CMK (cell line): Measurements from ENCODE around the gene SRGN.
A peak's percentile ranks its signal among the peaks of the same experiment; 100 is the strongest.

Experiments
- DNase-seq: peaks from one replicate; pipeline ENCODE4 v3.0.0-alpha.2; 2010; ENCODE audit warnings: low read depth

SRGN gene

GRCh38 chr10:69090685-69091084, 2.8 kb downstream of the SRGN start:
- DNase-seq: no peak

DNA sequence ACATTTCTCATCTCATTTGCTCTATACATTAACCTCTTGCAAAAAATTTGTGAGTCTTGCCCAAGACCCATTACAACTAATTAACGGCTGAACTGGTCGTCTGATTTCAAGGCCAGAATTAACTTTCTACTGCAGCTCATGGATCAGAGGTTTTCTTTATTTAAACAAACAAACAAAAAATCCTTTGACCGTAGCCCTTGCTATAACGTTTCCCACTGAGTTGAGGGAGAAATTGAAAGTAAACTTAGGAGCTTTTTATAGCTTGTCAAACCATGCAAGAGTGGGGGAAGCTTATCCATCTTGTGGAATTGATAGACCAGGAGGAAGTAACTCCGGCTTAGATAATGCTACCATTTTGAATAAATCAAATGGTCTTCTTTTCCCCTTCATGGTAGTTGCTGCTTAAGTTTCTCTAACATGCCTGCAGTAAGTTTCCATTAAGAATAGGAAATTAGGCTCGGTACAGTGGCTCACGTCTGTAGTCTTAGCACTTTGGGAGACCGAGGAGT, 3.3 kb downstream of the SRGN start:
- DNase-seq: no peak

- peak; percentile 61 for DNase-seq
Observed at GRCh38 chr10:69092959-69093850, 5.3 kb downstream of the SRGN start.

DNA sequence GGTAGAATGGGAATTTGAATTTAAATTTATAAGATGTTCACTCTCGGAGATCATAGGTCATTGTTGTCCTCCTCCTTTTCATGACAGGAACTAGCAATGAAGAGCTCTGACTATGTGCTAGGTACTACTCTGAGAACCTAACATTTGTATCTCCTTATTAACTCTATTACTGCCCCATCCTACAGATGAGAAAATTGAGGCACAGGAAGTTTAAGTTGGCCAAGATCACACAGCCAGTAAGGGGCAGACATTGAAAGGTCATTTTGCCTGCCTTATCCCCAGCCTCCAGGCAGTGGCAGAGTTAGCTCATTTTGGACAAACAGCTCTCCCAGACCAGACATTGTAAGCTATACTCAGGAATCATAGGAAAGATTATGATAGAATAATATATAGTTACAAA, 6.0 kb downstream of the SRGN start:
- peak; percentile 45 for DNase-seq

GRCh38 chr10:69096045-69096444, 8.1 kb downstream of the SRGN start:
- DNase-seq: no peak

DNA sequence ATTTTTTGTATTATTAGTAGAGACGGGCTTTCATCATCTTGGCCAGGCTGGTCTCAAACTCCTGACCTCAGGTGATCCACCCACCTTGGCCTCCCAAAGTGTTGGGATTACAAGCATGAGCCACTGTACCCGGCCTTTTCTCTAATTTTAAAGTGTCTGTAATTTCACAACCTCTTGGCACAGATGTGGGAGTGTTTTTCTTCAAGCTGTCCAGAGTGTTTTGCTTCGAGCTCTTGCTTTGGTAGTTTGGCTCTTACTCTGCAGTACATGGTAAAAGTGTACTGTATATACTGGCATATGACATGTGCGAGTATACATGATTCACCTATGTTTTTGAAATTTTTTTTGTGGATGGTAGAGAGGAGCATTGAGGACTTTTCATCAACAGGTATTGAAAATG, 9.8 kb downstream of the SRGN start:
- no peak for DNase-seq

GRCh38 chr10:69100136-69100872, 12.4 kb downstream of the SRGN start:
- no peak for DNase-seq

- no peak for DNase-seq
Observed at GRCh38 chr10:69101451-69102095, 13.7 kb downstream of the SRGN start.

DNA sequence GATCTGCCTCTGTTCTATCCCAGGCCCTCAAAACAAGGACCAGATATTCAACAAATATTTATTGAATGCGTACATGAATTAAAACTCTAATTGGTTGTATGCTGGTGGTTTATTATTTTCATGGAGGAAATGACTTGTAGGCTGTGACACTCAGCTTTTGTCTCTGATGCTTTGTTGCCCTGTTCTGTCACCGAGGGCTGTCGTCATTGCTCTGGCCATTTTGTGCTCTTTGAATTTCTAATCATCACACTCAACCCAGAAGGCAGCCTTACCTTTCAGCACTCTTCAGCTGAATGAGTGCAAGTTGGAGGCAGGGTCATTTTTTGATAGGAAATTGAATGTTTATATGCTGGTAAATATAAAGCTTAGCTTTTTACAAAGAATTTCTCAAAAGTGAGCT, 14.5 kb downstream of the SRGN start:
- DNase-seq: no peak

DNA sequence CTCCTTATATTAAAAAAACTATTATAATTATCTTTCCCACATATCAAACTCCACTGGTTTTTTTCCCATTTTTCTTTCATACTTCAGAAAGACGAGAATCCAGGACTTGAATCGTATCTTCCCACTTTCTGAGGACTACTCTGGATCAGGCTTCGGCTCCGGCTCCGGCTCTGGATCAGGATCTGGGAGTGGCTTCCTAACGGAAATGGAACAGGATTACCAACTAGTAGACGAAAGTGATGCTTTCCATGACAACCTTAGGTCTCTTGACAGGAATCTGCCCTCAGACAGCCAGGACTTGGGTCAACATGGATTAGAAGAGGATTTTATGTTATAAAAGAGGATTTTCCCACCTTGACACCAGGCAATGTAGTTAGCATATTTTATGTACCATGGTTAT, 15.9 kb downstream of the SRGN start:
- DNase-seq: no peak

DNA sequence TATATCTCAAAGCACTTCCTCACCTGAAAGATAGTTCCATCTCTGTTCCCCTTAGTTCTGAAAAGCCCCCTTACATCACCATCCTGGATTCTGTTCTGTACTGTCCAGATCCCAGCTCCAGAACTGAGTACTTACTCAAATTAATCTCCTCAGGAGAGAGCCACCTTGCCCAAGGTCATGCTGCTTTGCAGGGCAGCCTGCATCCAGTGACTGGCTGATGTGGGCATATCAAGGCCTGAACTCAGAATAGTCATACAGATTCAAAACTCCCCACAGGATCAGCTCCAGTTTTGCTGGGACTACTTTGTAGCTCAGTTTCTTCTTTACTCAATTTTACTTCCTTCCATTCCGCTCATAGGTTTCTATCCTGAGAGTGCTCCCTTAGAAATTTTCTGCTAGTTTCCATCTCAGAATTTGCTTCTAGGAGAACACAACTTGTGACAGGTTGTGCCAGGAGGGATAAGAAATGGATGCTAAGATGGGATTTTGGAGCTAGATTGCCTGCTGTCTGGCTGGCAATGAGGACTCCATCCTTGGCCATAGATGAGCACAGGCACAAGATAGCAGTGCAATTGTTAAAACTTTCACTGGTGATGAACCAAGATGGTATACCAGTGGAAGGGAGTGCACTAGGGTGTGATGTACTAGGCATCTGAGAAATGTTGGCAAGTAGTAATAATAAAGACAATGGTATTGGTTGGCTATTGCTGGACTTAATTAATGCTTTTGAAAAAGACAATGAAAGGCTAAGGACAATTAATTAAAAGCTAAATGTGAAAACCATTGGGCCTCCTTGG, 17.3 kb downstream of the SRGN start:
- DNase-seq: no peak

- no peak for DNase-seq
Observed at GRCh38 chr10:69107176-69107490, 19.2 kb downstream of the SRGN start.

GRCh38 chr10:69107699-69108098, 19.8 kb downstream of the SRGN start:
- DNase-seq: no peak

DNA sequence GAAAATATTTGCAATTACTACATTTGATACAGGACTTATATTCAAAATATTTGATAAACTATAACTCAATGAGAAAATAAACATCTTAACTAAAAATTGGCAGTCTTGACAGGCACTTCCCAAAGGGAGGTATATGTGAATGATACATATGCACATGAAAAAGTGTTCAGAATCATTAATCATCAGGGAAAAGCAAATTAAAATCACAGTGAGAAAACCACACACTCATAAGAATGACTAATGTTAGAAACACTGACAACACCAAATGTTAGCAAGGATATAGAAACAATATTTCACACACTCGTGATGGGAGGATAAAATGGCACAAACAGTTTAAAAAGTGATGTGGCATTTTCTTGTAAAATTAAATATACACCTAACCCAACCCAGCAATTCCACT, 32.0 kb downstream of the SRGN start:
- DNase-seq: no peak

GRCh38 chr10:69123306-69123746, 35.4 kb downstream of the SRGN start:
- DNase-seq: no peak

DNA sequence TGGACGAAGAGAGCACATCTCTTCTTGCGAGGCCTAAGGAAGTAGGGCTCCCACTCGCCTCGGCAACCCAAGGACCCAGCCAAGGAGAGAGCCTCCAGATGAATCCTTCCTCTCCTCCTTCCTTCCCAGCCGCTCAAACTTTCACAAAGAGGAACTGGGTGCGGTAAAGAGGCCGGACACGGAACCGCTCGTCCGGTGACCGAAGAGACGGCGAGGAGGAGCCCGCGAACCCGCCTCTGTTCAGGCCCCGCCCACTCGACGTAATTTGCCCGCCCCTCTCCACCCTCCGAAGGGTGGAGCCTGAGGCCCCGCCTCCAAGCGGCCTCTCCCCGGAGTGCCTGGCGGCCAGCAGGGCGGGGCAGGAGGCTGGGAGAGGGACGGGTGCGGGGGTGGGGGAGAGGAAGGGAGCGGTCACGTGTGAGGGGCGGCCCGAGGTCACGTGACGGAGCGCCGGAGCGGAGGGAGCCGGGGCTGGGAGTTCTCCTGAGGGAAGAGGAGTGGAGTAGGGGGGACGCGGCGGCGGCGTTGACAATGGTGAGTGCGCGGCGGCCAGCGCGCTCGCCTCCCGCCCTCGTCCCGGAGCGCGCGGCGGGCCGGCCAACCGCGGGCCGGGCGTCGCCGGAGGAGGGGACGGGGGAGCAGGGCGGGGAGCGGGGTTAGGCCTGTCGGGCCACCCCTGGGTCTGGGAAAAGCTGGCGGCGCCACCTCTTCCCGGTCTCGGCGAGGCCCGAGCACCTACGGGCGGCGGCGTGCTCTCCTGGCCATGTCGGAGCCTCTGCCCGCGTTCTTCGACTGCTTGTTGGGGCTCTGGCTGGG, 36.1 kb downstream of the SRGN start, which contains the start of gene VPS26A:
Gene VPS26A, plus strand, starts transcription at position 432 of the 816 bp plus-strand sequence. Its CDS starts 100 bp downstream, at position 532.
- peak; percentile 96 for DNase-seq

- DNase-seq: peak; percentile 41
Observed at GRCh38 chr10:69124563-69125268, 36.8 kb downstream of the SRGN start.

DNA sequence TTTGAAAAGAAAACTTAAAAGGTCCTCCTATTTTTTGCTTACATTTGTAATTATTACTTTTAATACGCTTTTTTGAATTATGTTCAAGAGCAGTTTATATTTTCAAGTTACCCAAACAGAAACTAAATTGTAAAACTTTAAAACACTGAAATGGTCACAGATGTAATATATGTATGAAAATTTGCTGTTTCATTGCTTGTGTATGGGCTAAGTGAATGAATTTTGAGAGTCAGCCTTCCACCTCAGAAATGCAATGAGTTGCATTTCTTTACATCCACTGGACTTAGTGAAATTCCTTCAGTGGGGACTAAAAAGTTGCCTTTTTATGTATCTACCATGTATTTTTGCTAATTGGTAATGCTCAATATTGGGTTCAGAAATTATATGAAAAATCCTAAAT, 37.7 kb downstream of the SRGN start:
- no peak for DNase-seq

GRCh38 chr10:69130251-69130650, 42.3 kb downstream of the SRGN start:
- no peak for DNase-seq

GRCh38 chr10:69139961-69140360, 52.1 kb downstream of the SRGN start:
- DNase-seq: no peak
